Activated T-helper 1 cell treated with anti-CD3 and anti-CD28 coated beads, Interleukin-2, amount 50 U/mL, for 16 hours (primary cell): ENCODE measurements around the gene GMPPA.

ENCODE experiments used
- DNase-seq, 2 donors: peaks; one replicate each; pipeline ENCODE4 v3.0.0-alpha.2; 2020; ENCODE audit warnings: low read depth in 1 of 2, low spot score in 1 of 2

GMPPA gene

DNA sequence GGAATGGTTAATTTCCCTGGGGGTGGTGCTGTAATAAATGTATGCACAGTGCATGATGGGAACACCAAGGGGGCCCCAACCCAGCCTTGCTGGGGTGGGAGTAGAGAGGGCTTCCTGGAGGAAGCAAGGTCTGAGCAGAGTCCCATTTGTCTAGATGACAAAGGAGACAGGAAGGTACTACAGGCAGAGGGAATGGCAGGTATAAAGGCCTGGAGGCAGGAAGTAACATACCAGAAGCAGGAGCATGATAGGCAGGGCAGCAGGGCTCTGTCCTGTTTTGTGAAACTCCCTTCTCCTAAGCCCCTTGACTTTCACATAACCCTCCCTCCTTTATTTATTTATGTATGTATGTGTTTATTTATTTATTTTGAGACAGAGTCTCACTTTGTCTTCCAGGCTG, 3.9 kb downstream of the GMPPA start:
- no peak for DNase-seq

- no peak for DNase-seq
Measured at GRCh38 chr2:219505585-219505984, 6.9 kb downstream of the GMPPA start.

GRCh38 chr2:219506153-219506801, 7.6 kb downstream of the GMPPA start:
- no peak for DNase-seq

- DNase-seq: no peak
Measured at GRCh38 chr2:219506802-219507526, 8.3 kb downstream of the GMPPA start.

GRCh38 chr2:219507581-219508443, 9.1 kb downstream of the GMPPA start:
- no peak for DNase-seq

- DNase-seq: no peak
Measured at GRCh38 chr2:219508444-219508734, 9.7 kb downstream of the GMPPA start.

DNA sequence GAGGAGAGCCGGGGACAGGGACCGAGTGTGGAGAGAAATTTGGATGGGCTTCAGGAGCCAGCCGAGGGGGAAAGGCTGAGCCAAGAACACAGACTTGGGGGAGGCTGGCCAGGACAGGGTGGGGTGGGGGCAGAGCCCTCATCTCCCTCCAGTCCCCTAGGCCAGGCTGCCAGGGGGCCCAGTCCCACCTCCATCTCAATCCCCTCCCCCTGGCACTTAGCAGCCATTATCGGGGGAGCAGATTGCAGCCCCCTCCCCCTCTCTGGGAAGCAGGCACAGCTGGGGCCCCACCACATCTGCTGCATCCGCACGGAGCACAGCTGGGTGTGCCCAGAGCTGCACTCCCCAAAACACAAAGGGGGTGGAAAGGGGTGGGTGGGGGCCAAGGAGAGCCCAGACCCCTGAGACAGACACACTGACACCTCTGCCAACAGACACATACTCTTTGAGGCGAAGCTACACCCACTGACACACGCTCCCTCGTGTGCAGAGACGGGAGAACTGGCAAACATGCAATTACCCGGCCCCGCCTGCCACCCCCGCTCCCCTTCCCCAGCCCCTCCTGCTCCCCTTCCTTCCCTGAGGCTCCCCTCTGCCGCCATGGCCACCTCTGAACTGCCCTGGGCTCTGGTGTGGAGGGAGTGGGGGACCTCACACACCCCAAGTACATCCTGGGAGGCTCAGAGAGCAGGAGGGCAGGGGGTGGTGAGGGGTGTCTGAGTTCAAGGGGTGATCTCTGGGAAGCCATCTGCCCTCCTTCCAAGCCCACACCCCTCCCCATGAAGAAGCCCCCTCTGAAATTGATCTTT, 10.5 kb downstream of the GMPPA start:
- DNase-seq: no peak

GRCh38 chr2:219509780-219510511, 11.3 kb downstream of the GMPPA start:
- no peak for DNase-seq

GRCh38 chr2:219510512-219511135, 11.9 kb downstream of the GMPPA start:
- DNase-seq: no peak

DNA sequence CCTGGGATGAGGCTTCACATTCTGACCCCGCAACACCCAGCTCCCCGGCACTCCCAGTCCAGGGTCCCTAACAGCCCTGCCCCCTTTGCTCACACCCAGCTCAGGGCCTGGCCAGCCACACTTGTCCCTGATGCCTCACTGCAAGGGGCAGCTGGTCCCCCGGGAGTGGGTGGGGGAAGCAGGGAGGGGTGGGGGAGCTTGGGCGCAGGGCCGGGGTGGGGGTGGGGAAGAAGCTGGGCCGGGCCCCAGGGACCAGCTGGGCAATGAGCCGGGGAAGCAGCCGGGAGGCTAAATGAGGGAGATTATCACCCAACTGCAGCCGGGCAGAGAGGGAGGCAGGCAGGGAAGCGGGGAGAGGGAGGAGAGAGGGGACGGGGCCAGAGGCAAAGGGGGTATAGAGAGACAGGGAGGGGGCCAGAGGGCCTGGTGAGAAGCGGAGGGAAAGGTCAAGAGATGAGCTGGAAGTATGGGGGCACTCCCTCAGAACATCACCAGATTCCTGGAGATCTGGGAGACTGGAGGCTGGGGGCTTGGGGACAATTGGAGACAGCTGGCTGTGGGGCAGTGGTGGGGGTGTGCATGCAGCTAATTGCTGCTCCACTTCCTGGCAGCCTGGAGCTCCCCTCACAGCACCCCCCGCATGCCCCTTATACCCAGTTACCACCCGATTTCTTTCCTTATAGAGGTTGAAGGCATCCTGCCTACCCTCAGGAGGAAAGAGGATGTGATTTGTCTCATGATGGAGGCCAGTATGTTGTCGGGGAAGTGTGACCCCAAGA, 13.0 kb downstream of the GMPPA start:
- DNase-seq: no peak

DNA sequence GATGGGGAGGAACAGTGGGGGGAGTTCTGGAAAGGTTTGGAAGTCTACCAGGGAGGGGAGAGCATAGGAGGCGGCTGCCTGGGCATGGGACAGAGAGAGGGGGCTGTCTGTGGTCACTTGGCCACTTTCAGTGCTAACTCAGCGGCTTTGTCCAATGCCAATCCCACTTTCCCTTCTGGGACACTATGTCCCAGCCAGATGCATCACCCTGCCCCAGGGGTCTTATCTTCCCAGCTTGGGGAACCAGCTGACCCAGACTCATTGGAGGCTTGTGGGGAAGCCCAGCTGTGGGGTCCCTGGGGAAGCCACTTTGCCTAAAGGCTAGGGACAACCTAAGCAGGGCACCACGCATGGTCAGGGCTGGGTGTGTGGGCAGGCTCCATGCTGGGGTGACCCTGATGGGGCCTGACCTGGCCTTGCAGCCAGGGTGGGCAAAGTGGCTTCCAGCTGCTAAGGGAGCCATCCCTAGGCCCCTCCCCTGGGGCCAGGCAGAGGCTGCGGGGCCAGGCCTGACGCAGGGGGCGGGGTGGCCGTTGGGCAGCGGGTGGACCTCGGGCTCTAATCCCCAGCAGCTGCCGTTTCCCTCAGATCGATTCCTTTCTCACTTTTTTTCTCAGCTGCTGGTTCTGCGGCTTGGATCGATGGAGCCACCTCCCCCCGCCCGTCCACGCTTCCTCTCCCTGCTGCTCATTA, 14.0 kb downstream of the GMPPA start:
- no peak for DNase-seq

DNA sequence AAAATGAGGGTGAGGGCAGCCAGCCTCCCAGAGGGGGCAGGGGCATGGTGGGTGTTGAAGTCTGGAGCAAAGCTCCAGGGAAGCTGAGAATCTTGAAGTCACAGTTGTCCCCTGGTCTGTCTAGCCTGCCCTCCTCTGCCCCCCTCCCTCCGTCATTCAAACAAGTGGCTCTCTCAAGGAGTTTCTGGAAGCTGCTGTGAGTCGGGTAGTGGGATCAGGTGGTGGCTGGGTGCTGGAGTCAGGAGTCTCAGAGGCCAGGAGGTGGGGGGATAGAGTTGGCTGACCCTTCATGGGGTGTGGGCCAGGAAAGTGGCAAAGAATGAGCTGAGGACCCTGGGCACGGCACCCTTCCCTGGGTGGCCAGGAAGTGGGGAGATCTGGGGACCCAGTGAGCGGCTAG, 15.1 kb downstream of the GMPPA start:
- DNase-seq: no peak

- DNase-seq: no peak
Measured at GRCh38 chr2:219514196-219514761, 15.6 kb downstream of the GMPPA start, which contains the start of gene ASIC4. ASIC4 (plus strand) TSS chr2:219514482; CDS start chr2:219514725, 243 bp downstream.

GRCh38 chr2:219514836-219515235, 16.1 kb downstream of the GMPPA start:
- no peak for DNase-seq

DNA sequence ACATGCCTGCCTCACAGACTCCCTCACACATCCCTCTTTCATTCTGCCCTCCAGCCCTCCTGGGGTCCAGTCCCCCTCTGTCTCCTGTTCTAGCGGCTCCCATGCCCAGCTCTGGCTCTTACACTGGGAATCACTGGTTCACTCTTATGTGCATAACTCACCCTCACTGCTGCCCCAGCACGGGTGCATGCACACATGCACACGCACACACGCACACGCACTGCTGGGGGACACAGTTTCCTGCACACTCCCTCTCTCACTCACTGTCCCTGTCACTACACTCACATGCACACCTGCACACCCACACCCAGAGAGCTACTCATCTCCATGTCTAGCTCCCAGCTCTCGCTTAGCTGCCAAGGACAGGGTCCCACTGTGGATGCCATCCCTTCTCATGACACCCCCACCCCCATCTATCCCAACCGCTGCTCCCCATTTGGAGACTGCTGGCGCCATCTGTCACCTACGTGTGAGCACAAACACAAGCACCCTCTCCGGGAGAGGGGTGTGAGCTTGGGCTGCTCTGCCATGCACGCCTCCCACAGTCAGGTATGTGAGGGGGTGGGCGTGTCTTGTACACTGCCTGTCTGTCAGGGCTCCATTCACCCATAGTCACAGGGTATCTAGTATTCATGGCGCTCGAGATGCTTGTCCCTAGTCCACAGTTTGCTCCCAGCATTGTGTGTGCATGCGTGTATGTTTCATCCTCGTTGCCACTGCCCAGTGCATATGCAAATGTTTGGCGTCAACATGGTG, 17.4 kb downstream of the GMPPA start:
- DNase-seq: no peak

GRCh38 chr2:219516888-219517287, 18.2 kb downstream of the GMPPA start:
- DNase-seq: no peak

DNA sequence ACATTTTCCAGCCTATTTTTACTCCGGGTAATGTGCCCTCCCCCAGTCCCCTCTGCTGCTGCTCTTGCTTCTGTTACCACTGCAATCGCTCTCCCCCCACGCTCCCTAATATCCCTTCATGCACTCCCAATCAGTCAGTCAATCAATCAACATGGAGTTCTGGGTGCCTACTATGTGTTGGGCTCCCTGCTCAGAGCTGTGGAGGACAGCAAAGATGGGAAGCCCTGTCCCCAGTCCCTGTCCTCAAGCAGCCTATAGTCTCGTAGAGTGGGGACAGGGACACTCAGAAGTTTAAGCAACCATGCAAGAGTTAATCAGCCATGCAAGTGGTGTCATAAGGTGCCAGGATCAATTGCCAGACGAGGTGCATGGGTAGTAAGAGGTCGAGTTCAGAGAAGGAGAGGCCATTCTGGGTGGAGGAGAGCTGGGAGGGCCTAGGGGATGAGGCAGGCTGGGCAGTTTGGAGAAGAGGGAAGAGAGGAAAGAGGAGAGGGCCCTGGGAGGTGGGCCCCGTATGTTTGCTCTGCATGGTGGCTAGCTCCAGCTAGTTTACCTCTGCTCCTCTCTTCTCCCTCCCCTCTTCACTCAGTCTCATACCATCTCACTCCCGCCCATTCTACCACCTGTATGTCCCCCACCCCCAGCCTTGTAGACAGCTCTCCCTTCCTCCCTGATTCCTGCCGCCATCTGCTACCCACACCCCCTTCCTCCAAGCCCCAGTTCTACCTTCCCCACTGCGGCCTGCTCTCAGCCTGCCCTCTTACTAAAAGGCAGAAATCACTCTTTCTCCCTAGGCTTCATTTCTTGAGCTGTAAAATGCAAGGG, 19.5 kb downstream of the GMPPA start:
- no peak for DNase-seq
